Parathyroid adenoma (tissue), 2 donors: ENCODE measurements around the gene CLASRP.

Experiments
- H2AFZ ChIP-seq: fragments of 300-600 bp; sonication (generic); one replicate; pipeline ENCODE4 v1.7.0; 2017; ENCODE audit warnings: antibody characterized with exemption, mild to moderate bottlenecking
- H3K27ac ChIP-seq: fragments of 300-600 bp; sonication (generic); one replicate; pipeline ENCODE4 v1.7.0; 2017
- H3K27me3 ChIP-seq: fragments of 300-600 bp; sonication (generic); one replicate; pipeline ENCODE4 v1.7.0; 2017; ENCODE audit warnings: low read length; ENCODE audit not compliant: control insufficient read depth, insufficient read depth
- H3K36me3 ChIP-seq: fragments of 300-600 bp; sonication (generic); one replicate; pipeline ENCODE4 v1.7.0; 2017; ENCODE audit warnings: low read length; ENCODE audit not compliant: control insufficient read depth, insufficient read depth
- H3K4me1 ChIP-seq: fragments of 300-600 bp; sonication (generic); one replicate; pipeline ENCODE4 v1.7.0; 2017; ENCODE audit warnings: control low read depth
- H3K4me2 ChIP-seq: fragments of 300-600 bp; sonication (generic); one replicate; pipeline ENCODE4 v1.7.0; 2017; ENCODE audit warnings: low read length
- H3K4me3 ChIP-seq: fragments of 300-600 bp; sonication (generic); one replicate; pipeline ENCODE4 v1.7.0; 2017; ENCODE audit warnings: low read depth, low read length
- H3K79me2 ChIP-seq: fragments of 300-600 bp; sonication (generic); one replicate; pipeline ENCODE4 v1.7.0; 2017; ENCODE audit warnings: control low read depth
- H3K9ac ChIP-seq: fragments of 300-600 bp; sonication (generic); one replicate; pipeline ENCODE4 v1.7.0; 2017; ENCODE audit warnings: mild to moderate bottlenecking
- H3K9me3 ChIP-seq: fragments of 300-600 bp; sonication (generic); one replicate; pipeline ENCODE4 v1.7.0; 2017; ENCODE audit warnings: low read length; ENCODE audit not compliant: control insufficient read depth
- TF ChIP-seq, protein P1 (sequence below): fragments of 300-600 bp; sonication (generic); IDR thresholded peaks from one replicate; pipeline ENCODE4 v1.7.0; 2017; ENCODE audit warnings: antibody characterized with exemption, mild to moderate bottlenecking
- donor health status: primary hyperparathyroidism.

The CLASRP gene

DNA sequence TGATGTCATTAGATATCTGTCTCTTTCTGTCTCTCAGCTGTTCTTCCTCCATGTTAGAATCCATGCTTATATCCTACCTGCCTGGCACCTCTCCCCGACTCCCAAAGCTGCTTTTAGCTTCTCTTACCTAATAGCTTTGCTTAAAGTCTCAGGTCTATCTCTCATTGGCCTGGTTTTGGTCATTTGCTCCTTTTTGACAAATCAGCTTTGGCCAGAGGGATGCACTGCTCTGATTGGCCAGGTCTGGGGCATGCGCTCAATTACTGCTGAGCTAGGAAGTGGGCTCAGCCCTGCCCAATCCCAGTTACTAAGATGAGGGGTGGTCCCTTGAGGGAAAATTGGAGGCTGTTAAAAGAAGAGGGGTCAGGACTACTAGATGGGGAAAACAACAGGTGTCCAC is 11.5 kb upstream of the CLASRP start:
- H3K79me2 ChIP-seq, result no peaks in the 10 kb centered on the region
- H3K4me1 ChIP-seq, result no peaks in the 10 kb centered on the region
- H3K9me3 ChIP-seq, result no peaks in the 10 kb centered on the region
- no peak overlapping the region for H3K27ac ChIP-seq
- H2AFZ ChIP-seq, result no peak overlapping the region
- no peak overlapping the region for H3K4me2 ChIP-seq
- TF ChIP-seq, protein P1, sequence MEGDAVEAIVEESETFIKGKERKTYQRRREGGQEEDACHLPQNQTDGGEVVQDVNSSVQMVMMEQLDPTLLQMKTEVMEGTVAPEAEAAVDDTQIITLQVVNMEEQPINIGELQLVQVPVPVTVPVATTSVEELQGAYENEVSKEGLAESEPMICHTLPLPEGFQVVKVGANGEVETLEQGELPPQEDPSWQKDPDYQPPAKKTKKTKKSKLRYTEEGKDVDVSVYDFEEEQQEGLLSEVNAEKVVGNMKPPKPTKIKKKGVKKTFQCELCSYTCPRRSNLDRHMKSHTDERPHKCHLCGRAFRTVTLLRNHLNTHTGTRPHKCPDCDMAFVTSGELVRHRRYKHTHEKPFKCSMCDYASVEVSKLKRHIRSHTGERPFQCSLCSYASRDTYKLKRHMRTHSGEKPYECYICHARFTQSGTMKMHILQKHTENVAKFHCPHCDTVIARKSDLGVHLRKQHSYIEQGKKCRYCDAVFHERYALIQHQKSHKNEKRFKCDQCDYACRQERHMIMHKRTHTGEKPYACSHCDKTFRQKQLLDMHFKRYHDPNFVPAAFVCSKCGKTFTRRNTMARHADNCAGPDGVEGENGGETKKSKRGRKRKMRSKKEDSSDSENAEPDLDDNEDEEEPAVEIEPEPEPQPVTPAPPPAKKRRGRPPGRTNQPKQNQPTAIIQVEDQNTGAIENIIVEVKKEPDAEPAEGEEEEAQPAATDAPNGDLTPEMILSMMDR, result no peak
- H3K27me3 ChIP-seq, result no peaks in the 10 kb centered on the region
- H3K9ac ChIP-seq, result no peak overlapping the region
- H3K4me3 ChIP-seq, result no peak overlapping the region
- no peaks in the 10 kb centered on the region for H3K36me3 ChIP-seq

DNA sequence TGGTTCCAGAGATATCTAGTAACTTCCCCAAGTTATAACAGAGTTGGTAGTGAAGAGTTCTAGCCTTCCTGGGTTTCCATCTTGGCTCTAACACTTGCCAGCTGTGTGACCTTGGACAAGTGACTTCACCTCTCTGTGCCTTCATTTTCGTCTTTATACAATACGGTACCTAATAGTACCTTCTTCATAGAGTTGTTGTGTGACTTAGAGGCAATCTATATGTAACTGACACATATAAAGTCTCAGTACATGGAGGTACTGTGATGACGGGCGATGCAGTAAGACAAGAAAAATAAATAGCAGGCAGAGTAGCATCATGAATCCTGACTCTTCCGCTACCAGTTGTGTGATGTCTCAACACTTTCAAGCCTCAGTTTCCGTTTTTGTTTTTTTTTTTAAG is 8.0 kb upstream of the CLASRP start:
- Histone ChIP-seq H2AFZ (no peak overlapping the region), H3K27ac (no peak overlapping the region), H3K4me1 (no peaks in the 10 kb centered on the region), H3K9me3 (no peaks in the 10 kb centered on the region), H3K36me3 (no peaks in the 10 kb centered on the region), H3K4me3 (no peak overlapping the region), H3K27me3 (no peaks in the 10 kb centered on the region), H3K9ac (no peak overlapping the region), H3K79me2 (no peaks in the 10 kb centered on the region), H3K4me2 (no peak overlapping the region)
- TF ChIP-seq, protein P1, result no peak

DNA sequence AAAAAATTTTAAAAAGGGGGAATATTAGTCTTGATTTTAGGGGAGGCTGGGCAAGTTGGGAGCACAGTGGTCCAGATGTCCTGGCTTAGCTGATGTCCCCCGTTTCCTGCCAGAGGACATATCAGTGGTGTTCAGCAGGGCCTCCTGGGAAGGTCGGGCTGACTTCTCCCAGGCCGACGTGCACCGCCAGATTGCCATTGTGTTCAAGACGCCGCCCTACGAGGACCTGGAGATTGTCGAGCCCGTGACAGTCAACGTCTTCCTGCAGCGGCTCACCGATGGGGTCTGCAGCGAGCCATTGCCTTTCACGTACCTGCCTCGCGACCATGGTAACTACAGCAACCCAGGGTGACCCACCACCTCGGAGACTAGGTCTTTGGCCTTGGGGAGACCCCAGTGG is 6.4 kb upstream of the CLASRP start:
- no peak overlapping the region for H3K4me2 ChIP-seq
- no peaks in the 10 kb centered on the region for H3K36me3 ChIP-seq
- no peak overlapping the region for H3K9ac ChIP-seq
- H3K27ac ChIP-seq, result no peak overlapping the region
- H3K9me3 ChIP-seq, result no peaks in the 10 kb centered on the region
- no peak overlapping the region for H2AFZ ChIP-seq
- TF ChIP-seq, protein P1, result no peak
- H3K27me3 ChIP-seq, result no peaks in the 10 kb centered on the region
- H3K4me3 ChIP-seq, result no peak overlapping the region
- H3K4me1 ChIP-seq, result no peaks in the 10 kb centered on the region
- no peaks in the 10 kb centered on the region for H3K79me2 ChIP-seq

DNA sequence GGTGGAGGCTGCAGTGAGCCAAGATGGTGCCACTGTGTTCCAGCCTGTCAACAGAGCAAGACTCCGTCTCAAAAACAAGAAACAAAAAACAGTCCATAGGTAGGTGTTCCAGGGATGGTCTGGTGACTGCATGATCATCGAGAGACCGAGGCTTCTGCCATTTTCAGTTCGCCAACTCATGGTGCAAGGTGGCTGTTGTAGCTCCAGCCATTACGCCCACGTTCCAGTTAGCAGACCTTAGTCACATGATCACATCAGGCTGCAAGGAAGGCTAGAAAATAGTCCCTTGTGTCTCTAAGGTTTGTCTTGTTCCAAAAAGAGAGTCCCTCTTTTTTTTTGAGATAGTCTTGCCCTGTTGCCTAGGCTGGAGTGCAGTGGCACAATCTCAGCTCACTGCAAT is 3.1 kb upstream of the CLASRP start:
- no peaks in the 10 kb centered on the region for H3K27me3 ChIP-seq
- TF ChIP-seq, protein P1, result no peak
- peaks cover 17% of the 10 kb centered on the region for H3K79me2 ChIP-seq
- H3K36me3 ChIP-seq, result no peaks in the 10 kb centered on the region
- no peak overlapping the region for H3K9ac ChIP-seq
- H2AFZ ChIP-seq, result no peak overlapping the region
- no peaks in the 10 kb centered on the region for H3K9me3 ChIP-seq
- H3K4me3 ChIP-seq, result no peak overlapping the region
- H3K4me1 ChIP-seq, result peaks cover 10% of the 10 kb centered on the region
- no peak overlapping the region for H3K4me2 ChIP-seq
- no peak overlapping the region for H3K27ac ChIP-seq

DNA sequence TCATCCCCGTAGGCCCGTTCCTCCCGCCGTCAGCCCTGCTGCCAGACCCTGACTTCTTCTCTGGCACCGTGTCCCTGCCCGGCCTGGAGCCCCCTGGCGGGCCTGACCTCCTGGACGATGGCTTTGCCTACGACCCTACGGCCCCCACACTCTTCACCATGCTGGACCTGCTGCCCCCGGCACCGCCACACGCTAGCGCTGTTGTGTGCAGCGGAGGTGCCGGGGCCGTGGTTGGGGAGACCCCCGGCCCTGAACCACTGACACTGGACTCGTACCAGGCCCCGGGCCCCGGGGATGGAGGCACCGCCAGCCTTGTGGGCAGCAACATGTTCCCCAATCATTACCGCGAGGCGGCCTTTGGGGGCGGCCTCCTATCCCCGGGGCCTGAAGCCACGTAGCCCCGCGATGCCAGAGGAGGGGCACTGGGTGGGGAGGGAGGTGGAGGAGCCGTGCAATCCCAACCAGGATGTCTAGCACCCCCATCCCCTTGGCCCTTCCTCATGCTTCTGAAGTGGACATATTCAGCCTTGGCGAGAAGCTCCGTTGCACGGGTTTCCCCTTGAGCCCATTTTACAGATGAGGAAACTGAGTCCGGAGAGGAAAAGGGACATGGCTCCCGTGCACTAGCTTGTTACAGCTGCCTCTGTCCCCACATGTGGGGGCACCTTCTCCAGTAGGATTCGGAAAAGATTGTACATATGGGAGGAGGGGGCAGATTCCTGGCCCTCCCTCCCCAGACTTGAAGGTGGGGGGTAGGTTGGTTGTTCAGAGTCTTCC is 1.3 kb upstream of the CLASRP start:
- H3K27me3 ChIP-seq, result no peaks in the 10 kb centered on the region
- TF ChIP-seq, protein P1, result no peak
- H3K27ac ChIP-seq, result no peak overlapping the region
- no peaks in the 10 kb centered on the region for H3K9me3 ChIP-seq
- H3K9ac ChIP-seq, result no peak overlapping the region
- H3K4me2 ChIP-seq, result no peak overlapping the region
- H3K36me3 ChIP-seq, result no peaks in the 10 kb centered on the region
- no peak overlapping the region for H3K4me3 ChIP-seq
- H3K79me2 ChIP-seq, result peaks cover 31% of the 10 kb centered on the region
- H3K4me1 ChIP-seq, result peaks cover 10% of the 10 kb centered on the region
- no peak overlapping the region for H2AFZ ChIP-seq
